Inflammatory macrophage treated with lipopolysaccharide for 4 hours (primary cell): ENCODE results near the gene ADAP1.
"Not testable (repeated sequence)": the region's sequence is repeated elsewhere in the genome, so short reads cannot be mapped to it uniquely, and the experiment has no call there.

Source experiments
- DNase-seq: peaks from one replicate; pipeline ENCODE4 v3.0.0-alpha.2; 2020

The ADAP1 gene

DNA sequence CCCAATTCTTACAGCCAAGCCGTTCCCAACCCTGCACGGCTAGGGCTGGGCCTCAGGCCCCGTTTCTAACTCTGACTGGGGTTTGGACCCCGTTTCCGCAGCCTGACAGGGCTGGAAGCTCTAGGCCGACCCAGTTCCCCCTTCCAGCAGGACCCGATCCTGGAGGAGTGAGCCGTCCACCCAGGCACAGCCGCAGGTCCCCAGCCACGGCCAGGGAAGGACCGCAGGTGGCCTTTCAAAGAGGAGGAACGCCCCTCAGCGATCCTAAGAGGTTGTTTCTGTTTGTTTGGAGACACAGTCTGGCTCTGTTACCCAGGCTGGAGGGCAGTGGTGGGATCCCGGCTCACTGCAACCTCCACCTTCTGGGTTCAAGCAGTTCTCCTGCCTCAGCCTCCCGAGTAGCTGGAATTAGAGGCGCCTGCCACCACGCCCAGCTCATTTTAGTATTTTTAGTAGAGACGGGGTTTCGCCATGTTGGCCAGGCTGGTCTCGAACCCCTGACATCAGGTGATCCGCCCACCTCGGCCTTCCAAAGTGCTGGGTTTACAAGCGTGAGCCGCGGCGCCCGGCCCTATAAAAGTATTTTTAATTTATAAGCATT, 78.9 kb downstream of the ADAP1 start:
- no peak for DNase-seq

DNA sequence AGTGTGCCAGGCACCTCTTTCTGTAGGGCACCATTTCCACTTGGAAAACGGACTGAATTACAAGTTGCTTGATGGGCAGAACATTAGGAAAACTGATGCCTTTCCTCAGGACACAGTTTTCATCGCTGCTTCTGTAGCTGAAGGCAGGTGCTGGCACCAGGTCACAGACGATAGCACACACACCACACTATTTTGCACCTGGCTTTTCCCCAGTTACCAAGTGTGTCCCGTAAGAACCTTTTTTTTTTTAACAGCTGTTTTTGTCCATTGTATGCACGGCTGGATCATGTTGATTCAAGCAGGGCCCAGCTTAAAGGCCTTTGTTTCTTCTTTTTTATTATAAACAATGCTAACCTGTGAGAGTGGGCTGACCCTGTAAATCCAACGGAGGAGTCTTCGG, 79.4 kb downstream of the ADAP1 start:
- DNase-seq, result no peak

- DNase-seq, result no peak
These were observed 80.3 kb downstream of the ADAP1 start for GRCh38 chr7:874031-874749.

- DNase-seq, result peak; percentile 87
These were observed 81.0 kb downstream of the ADAP1 start for GRCh38 chr7:873367-874002.

- DNase-seq, result not testable (repeated sequence)
These were observed 81.8 kb downstream of the ADAP1 start for GRCh38 chr7:872685-873084.

DNA sequence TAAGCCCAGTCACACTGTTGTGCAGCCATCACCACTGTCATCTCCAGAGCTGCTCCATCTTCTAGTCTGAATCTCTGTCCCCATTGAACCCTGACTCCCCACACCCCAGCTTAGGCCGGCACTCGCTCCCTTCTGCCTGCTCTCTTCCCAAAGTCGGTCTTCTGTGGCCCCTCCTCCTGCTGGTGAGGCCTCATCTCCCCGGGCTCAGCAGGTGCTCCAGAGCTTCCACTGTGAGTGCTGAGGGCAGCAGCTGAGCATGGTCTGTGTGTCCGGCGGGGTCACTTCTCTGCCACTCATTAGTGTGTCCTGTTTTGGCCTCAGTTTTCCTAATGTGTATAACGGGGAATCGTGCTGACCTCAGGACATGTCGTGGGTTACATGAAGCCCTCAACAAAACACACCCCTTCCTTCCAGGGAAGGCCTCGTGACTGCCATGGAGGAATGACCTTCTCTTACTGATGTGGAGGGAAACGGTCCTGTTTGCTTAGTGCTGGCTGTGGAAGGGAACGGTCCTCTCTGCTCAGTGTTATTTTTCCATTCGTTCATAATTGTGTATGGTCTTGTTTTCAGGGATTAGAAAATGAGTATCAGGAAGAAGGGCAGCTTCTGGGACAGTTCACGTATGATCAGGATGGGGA, 82.5 kb downstream of the ADAP1 start:
- DNase-seq, result no peak

- no peak for DNase-seq
These were observed 85.1 kb downstream of the ADAP1 start for GRCh38 chr7:869348-869747.

DNA sequence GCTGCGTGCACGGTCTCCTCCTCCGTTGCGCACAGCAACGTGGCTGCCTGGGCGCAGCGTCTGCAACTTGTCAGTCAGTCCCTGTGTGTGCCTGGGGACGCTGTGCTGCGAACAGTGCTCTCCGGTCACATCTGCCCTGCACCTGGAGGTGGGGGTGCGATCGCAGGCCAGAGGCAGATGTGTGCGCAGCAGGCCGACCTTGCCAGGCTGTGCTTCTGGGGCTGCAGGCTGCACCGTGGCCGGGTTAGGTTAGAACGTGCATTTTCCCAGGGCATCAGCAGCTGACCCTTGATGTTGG, 86.3 kb downstream of the ADAP1 start:
- DNase-seq, result no peak

DNA sequence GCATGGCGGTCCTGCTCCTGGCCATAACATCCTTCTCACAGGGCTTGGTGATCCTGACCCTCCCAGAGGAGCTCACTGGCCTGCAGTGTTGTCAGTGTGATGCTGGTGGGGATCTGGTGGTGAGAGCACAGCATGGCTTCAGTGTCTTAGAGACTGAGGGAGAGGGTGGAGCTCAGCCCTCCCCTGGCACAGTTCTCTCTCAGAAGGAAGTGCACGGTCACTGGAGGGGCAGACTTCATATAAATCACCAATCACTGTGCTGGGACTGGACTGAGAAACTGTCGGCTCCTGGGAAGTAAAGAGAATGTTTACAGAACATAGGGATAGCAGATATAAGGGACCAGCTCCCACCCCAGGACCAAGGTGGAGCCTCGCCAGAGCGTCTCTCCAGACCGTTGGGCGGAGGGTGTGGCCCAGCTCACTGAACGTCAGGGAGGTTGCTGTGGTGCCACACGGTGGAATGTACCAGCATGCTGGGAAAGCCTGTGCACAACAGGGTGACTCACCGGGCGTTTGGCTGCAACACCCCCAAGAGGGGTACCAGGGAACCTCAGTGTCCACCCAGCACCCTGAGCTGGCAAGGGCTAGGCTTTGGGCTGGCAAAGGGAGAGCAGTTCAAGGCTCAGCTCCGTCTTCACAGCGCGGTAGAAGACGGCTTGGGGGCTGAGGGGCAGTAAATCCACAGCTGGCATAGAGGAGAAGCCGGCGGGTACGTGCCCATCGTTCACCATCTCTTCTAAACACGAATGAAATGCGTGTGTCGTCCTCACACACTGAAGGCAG, 86.9 kb downstream of the ADAP1 start:
- no peak for DNase-seq

DNA sequence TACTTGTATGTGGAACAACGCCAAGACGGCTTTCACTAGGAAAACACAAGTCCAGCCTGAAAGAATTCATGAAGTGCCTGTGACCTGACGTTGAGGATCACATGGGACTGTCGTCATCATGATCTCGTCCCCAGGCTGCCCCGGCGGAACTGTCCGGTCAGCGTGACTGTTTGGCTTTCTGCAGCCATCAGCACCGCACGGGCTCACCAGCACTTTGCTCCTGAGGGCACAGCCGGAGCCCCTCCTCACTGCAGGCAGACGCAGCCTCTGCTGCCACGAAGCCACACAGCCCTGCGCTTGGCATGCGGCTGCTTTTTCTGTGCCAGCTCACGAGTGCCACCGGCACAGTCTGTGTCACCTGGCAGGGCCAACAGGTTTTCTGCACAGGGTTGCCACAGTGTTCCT, 87.5 kb downstream of the ADAP1 start:
- DNase-seq, result no peak

- DNase-seq, result no peak
These were observed 88.6 kb downstream of the ADAP1 start for GRCh38 chr7:865921-866320.

- DNase-seq, result no peak
These were observed 91.4 kb downstream of the ADAP1 start for GRCh38 chr7:863106-863505.

- DNase-seq, result no peak
These were observed 92.3 kb downstream of the ADAP1 start for GRCh38 chr7:862157-862556.

- DNase-seq, result no peak
These were observed 93.3 kb downstream of the ADAP1 start for GRCh38 chr7:861222-861621.

DNA sequence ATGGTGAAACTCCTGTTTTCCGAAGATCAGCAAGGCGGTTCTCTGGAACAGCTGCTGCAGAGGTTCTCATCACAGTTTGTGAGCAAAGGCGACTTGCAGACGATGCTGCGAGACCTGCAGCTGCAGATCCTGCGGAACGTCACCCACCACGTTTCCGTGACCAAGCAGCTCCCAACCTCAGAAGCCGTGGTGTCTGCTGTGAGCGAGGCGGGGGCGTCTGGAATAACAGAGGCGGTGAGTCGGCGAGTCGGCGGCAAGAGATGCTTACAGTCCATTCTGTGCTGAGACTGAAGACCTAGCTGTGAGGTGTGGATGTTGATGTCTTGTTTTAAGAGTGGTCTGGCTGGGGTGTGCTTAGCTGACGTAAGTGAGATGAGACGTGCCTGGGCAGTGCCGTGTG, 94.3 kb downstream of the ADAP1 start:
- no peak for DNase-seq

- DNase-seq, result no peak
These were observed 95.0 kb downstream of the ADAP1 start for GRCh38 chr7:859359-860030.

- no peak for DNase-seq
These were observed 96.8 kb downstream of the ADAP1 start for GRCh38 chr7:857661-858060.

- no peak for DNase-seq
These were observed 97.9 kb downstream of the ADAP1 start for GRCh38 chr7:856444-857095.

DNA sequence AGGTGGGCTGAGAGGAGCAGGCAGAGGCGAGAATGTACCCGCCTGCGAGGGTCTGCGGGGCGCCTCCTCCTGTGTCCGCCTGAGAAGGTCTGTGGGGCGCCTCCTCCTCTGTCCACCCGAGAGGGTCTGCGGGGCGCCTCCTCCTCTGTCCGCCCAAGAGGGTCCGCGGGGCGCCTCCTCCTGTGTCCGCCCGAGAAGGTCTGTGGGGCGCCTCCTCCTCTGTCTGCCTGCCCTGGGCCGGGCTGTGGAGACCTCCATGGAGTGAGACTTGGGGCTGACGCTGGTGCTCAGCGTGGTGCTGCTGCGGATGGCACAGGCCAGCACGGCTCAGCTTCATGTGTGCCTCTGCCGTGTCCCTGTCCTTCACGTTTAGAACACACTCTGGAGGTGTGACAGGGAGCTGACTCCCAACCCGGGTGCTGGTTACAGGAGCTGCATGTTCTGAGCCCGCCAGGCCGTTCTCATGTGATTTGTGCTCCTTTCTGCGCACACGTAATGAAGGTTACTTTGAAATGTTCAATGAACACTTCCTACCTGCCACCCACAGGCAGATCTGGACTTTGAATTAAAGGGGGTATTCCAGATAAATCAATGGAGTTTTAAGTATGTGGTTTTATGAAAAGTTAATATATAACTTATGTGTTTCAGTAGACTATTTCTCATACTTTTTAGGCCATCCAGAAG, 98.7 kb downstream of the ADAP1 start:
- no peak for DNase-seq

DNA sequence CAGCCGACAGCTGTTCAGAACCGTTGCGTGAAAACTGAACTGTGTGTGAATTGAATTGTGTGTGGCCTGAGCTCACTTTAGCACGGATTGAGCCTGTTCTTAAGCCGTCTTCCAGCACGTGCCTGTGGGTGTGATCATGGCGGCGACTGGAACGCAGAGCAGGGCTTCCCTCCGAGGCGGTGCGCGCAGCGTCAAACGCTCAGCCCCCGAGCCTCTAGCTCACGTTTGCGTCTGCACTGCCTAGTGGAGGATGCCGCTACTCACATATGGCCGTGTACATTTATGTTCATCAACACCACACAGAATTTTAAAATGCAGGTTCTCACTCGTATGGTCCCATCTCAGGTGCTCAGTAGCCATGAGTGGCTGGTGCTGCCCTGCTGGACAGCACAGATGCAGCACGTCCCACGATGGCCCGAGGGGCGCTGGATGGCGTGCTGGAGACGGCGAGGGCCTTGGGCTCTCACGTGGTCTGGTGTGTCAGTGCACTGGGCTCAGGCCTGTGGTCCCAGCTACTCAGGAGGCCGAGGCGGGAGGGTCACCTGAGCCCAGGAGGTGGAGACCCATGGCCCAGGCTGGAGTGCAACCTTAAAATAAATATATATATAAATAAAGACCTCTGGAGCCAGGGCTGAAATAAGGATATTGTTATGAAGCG, 100.2 kb downstream of the ADAP1 start:
- DNase-seq, result no peak
